ENCODE data around the gene MAP7.

The MAP7 gene

GRCh38 chr6:136319732-136320131, 230.5 kb downstream of the MAP7 start:
- Histone ChIP-seq H3K4me3 (ENCODE audit: low read length) (no peak overlapping the region), H3K4me1 (ENCODE audit: control insufficient read depth, low read length) (no peaks in the 10 kb centered on the region), H3K27ac (ENCODE audit: low read depth, low read length) (no peak overlapping the region), H4K20me1 (ENCODE audit: control insufficient read depth, insufficient read depth, low read depth, low read length) (no peaks in the 10 kb centered on the region), H3K79me2 (ENCODE audit: control insufficient read depth, low read length) (no peaks in the 10 kb centered on the region), H3K36me3 (ENCODE audit: control insufficient read depth, low read length) (no peaks in the 10 kb centered on the region), H3K9me2 (replicated peaks; ENCODE audit: control insufficient read depth, low read length) (no peaks in the 10 kb centered on the region), H3K27me3 (ENCODE audit: control insufficient read depth, low read length) (no peaks in the 10 kb centered on the region), H3F3A (ENCODE audit: control insufficient read depth, insufficient read depth) (no peaks in the 10 kb centered on the region), H3K9me3 (ENCODE audit: control insufficient read depth, insufficient read depth, low read length) (no peaks in the 10 kb centered on the region), H3K4me2 (ENCODE audit: low read length) (no peak overlapping the region)
- TF ChIP-seq CTCF (IDR thresholded peaks at IDR 0.05; ENCODE audit: low read depth, low read length, poor library complexity, severe bottlenecking): no peak
- no peak for TF ChIP-seq EZH2phosphoT487 (IDR thresholded peaks at IDR 0.05; ENCODE audit: borderline replicate concordance, low read length)

- Histone ChIP-seq H3K27me3 (ENCODE audit: control insufficient read depth, low read length) (no peaks in the 10 kb centered on the region), H4K20me1 (ENCODE audit: control insufficient read depth, insufficient read depth, low read depth, low read length) (no peaks in the 10 kb centered on the region)
- TF ChIP-seq CTCF (IDR thresholded peaks at IDR 0.05; ENCODE audit: low read depth, low read length, poor library complexity, severe bottlenecking) (no peak), EZH2phosphoT487 (IDR thresholded peaks at IDR 0.05; ENCODE audit: borderline replicate concordance, low read length) (no peak)
These were observed 231.5 kb downstream of the MAP7 start for GRCh38 chr6:136318676-136319075.

GRCh38 chr6:136317971-136318370, 232.3 kb downstream of the MAP7 start:
- Histone ChIP-seq H3K4me3 (ENCODE audit: low read length) (no peak overlapping the region), H3K27me3 (ENCODE audit: control insufficient read depth, low read length) (no peaks in the 10 kb centered on the region), H3K9me3 (ENCODE audit: control insufficient read depth, insufficient read depth, low read length) (no peaks in the 10 kb centered on the region), H3K4me1 (ENCODE audit: control insufficient read depth, low read length) (no peaks in the 10 kb centered on the region), H3K36me3 (ENCODE audit: control insufficient read depth, low read length) (no peaks in the 10 kb centered on the region), H3K27ac (ENCODE audit: low read depth, low read length) (no peak overlapping the region), H4K20me1 (ENCODE audit: control insufficient read depth, insufficient read depth, low read depth, low read length) (no peaks in the 10 kb centered on the region), H3K79me2 (ENCODE audit: control insufficient read depth, low read length) (no peaks in the 10 kb centered on the region), H3K4me2 (ENCODE audit: low read length) (no peak overlapping the region), H3K9me2 (replicated peaks; ENCODE audit: control insufficient read depth, low read length) (no peaks in the 10 kb centered on the region), H3F3A (ENCODE audit: control insufficient read depth, insufficient read depth) (no peaks in the 10 kb centered on the region)
- TF ChIP-seq CTCF (IDR thresholded peaks at IDR 0.05; ENCODE audit: low read depth, low read length, poor library complexity, severe bottlenecking) (no peak), EZH2phosphoT487 (IDR thresholded peaks at IDR 0.05; ENCODE audit: borderline replicate concordance, low read length) (no peak)

More at GRCh38 chr6:136318676-136319075, 231.5 kb downstream of the MAP7 start:
- no peak overlapping the region for H3K4me2 ChIP-seq (ENCODE audit: low read length)
- H3K79me2 ChIP-seq (ENCODE audit: control insufficient read depth, low read length): no peaks in the 10 kb centered on the region
- H3F3A ChIP-seq (ENCODE audit: control insufficient read depth, insufficient read depth): no peaks in the 10 kb centered on the region
- no peak overlapping the region for H3K27ac ChIP-seq (ENCODE audit: low read depth, low read length)
- no peaks in the 10 kb centered on the region for H3K36me3 ChIP-seq (ENCODE audit: control insufficient read depth, low read length)
- no peak overlapping the region for H3K4me3 ChIP-seq (ENCODE audit: low read length)
- no peaks in the 10 kb centered on the region for H3K4me1 ChIP-seq (ENCODE audit: control insufficient read depth, low read length)
- no peaks in the 10 kb centered on the region for H3K9me3 ChIP-seq (ENCODE audit: control insufficient read depth, insufficient read depth, low read length)
- H3K9me2 ChIP-seq (replicated peaks; ENCODE audit: control insufficient read depth, low read length): no peaks in the 10 kb centered on the region

All from DOHH2 (cell line).